GM12878 (cell line): ENCODE measurements around the gene PLPP1.

ENCODE experiments used
- ASH2L ChIP-seq: fragments of 300-600, 200-600 bp; sonication (generic); IDR thresholded peaks from 2 replicates; pipeline ENCODE4 v1.6.1; 2017; ENCODE audit warnings: low read depth, mild to moderate bottlenecking, borderline replicate concordance
- CTCF ChIP-seq, 3 experiments: IDR thresholded peaks in 2 of 3; conservative IDR thresholded peaks in 1 of 3; 2 replicates each; pipeline ENCODE4 v1.5.1; 2011; ENCODE audit warnings: low read depth in 3 of 3, low read length in 3 of 3, mild to moderate bottlenecking in 3 of 3, control low read depth in 2 of 3, moderate library complexity in 2 of 3, inconsistent platforms in 1 of 3, mixed read lengths in 1 of 3; ENCODE audit not compliant: control insufficient read depth in 2 of 3, insufficient read depth in 1 of 3; ENCODE audit errors: extremely low read depth in 1 of 3
- EP300 ChIP-seq, 2 experiments: fragments of 150-350 bp in 1 of 2; IDR thresholded peaks; 2 replicates each; pipeline ENCODE4 v1.6.1; 2011 to 2012; ENCODE audit warnings: low read depth in 2 of 2, low read length in 2 of 2, borderline replicate concordance in 1 of 2, improper control_type of control experiment in 1 of 2, inconsistent platforms in 1 of 2; ENCODE audit not compliant: control insufficient read depth in 1 of 2
- JUND ChIP-seq: IDR thresholded peaks from 2 replicates; pipeline ENCODE4 v1.6.1; 2012; ENCODE audit warnings: low read depth, mild to moderate bottlenecking, low read length, improper control_type of control experiment, moderate library complexity
- MYC ChIP-seq: IDR thresholded peaks from 2 replicates; pipeline ENCODE4 v1.6.1; 2011; ENCODE audit warnings: mild to moderate bottlenecking, low read length, moderate library complexity, inconsistent platforms; ENCODE audit not compliant: insufficient read depth, insufficient replicate concordance, insufficient read length, severe bottlenecking
- NFIC ChIP-seq: IDR thresholded peaks from 2 replicates; pipeline ENCODE4 v1.6.1; 2012; ENCODE audit warnings: low read depth, mild to moderate bottlenecking, inconsistent platforms, low read length, moderate library complexity
- POLR2A ChIP-seq: IDR thresholded peaks from 2 replicates; pipeline ENCODE4 v1.6.1; 2011; ENCODE audit warnings: low read depth, mild to moderate bottlenecking, low read length
- POLR2AphosphoS5 ChIP-seq: IDR thresholded peaks from 2 replicates; pipeline ENCODE4 v1.6.1; 2011; ENCODE audit warnings: mild to moderate bottlenecking, low read length, inconsistent platforms
- RUNX3 ChIP-seq: IDR thresholded peaks from 2 replicates; pipeline ENCODE4 v1.6.1; 2012; ENCODE audit warnings: low read length, inconsistent platforms
- TBL1XR1 ChIP-seq: IDR thresholded peaks from 2 replicates; pipeline ENCODE4 v1.6.1; 2012; ENCODE audit warnings: low read depth, low read length, improper control_type of control experiment
- TF ChIP-seq, protein P1 (sequence below): IDR thresholded peaks from 2 replicates; pipeline ENCODE4 v1.6.1; 2012; ENCODE audit warnings: low read depth, low read length, improper control_type of control experiment
- TF ChIP-seq, protein P2 (sequence below): fragments of 450-650 bp; IDR thresholded peaks from 2 replicates; pipeline ENCODE4 v1.6.1; 2016; ENCODE audit warnings: mild to moderate bottlenecking, moderate library complexity, borderline replicate concordance

- TF ChIP-seq MYC = no peak
- no peak for TF ChIP-seq POLR2A
- TF ChIP-seq POLR2AphosphoS5 = no peak
- no peak for TF ChIP-seq NFIC
- TF ChIP-seq RUNX3 = no peak
- no peak for TF ChIP-seq CTCF (IDR thresholded peaks at IDR 0.05 in 2 of 3, conservative IDR thresholded peaks at IDR 0.05 in 1 of 3; ENCODE audit: control insufficient read depth in 2 of 3, extremely low read depth in 1 of 3, insufficient read depth in 1 of 3, low read depth in 3 of 3, low read length in 3 of 3)
- TF ChIP-seq, protein P1, sequence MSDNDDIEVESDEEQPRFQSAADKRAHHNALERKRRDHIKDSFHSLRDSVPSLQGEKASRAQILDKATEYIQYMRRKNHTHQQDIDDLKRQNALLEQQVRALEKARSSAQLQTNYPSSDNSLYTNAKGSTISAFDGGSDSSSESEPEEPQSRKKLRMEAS = no peak
- TF ChIP-seq JUND = no peak
- TF ChIP-seq ASH2L = no peak
- no peak for TF ChIP-seq TBL1XR1
- TF ChIP-seq, protein P2, sequence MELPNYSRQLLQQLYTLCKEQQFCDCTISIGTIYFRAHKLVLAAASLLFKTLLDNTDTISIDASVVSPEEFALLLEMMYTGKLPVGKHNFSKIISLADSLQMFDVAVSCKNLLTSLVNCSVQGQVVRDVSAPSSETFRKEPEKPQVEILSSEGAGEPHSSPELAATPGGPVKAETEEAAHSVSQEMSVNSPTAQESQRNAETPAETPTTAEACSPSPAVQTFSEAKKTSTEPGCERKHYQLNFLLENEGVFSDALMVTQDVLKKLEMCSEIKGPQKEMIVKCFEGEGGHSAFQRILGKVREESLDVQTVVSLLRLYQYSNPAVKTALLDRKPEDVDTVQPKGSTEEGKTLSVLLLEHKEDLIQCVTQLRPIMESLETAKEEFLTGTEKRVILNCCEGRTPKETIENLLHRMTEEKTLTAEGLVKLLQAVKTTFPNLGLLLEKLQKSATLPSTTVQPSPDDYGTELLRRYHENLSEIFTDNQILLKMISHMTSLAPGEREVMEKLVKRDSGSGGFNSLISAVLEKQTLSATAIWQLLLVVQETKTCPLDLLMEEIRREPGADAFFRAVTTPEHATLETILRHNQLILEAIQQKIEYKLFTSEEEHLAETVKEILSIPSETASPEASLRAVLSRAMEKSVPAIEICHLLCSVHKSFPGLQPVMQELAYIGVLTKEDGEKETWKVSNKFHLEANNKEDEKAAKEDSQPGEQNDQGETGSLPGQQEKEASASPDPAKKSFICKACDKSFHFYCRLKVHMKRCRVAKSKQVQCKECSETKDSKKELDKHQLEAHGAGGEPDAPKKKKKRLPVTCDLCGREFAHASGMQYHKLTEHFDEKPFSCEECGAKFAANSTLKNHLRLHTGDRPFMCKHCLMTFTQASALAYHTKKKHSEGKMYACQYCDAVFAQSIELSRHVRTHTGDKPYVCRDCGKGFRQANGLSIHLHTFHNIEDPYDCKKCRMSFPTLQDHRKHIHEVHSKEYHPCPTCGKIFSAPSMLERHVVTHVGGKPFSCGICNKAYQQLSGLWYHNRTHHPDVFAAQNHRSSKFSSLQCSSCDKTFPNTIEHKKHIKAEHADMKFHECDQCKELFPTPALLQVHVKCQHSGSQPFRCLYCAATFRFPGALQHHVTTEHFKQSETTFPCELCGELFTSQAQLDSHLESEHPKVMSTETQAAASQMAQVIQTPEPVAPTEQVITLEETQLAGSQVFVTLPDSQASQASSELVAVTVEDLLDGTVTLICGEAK = no peak
- no peak for TF ChIP-seq EP300 (IDR thresholded peaks at IDR 0.05; ENCODE audit: borderline replicate concordance in 1 of 2, control insufficient read depth in 1 of 2, low read depth in 2 of 2, low read length in 2 of 2)
Measured at GRCh38 chr5:55440188-55440646, 94.5 kb downstream of the PLPP1 start.
